Endometrial microvascular endothelial cells (primary cell): ENCODE results near the gene PAGR1. TPM values are rescaled to one million over a fixed set of nuclear protein-coding genes. Genes with fewer than 3 reads are reported as not detected.
"Not testable (repeated sequence)": the region's sequence is repeated elsewhere in the genome, so short reads cannot be mapped to it uniquely, and the experiment has no call there.

Source experiments
- in situ Hi-C: cut with HindIII; loops from 2 replicates; pipeline ENCODE4 v1.10.0; 2017; ENCODE audit warnings: low sequenced_read_pairs, low pct_unique_long_range_greater_than_20kb; ENCODE audit errors: inconsistent ontology term
- total RNA-seq: library from RNA; depleted of rRNA; stranded (reverse); fragments of >200 nt; gene quantifications from one replicate; pipeline ENCODE4 v1.2.3, GENCODE V29; 2015; ENCODE audit errors: inconsistent ontology term

Gene PAGR1
- total RNA-seq, 1 donor from 2014 or later, result 36.8 TPM

DNA sequence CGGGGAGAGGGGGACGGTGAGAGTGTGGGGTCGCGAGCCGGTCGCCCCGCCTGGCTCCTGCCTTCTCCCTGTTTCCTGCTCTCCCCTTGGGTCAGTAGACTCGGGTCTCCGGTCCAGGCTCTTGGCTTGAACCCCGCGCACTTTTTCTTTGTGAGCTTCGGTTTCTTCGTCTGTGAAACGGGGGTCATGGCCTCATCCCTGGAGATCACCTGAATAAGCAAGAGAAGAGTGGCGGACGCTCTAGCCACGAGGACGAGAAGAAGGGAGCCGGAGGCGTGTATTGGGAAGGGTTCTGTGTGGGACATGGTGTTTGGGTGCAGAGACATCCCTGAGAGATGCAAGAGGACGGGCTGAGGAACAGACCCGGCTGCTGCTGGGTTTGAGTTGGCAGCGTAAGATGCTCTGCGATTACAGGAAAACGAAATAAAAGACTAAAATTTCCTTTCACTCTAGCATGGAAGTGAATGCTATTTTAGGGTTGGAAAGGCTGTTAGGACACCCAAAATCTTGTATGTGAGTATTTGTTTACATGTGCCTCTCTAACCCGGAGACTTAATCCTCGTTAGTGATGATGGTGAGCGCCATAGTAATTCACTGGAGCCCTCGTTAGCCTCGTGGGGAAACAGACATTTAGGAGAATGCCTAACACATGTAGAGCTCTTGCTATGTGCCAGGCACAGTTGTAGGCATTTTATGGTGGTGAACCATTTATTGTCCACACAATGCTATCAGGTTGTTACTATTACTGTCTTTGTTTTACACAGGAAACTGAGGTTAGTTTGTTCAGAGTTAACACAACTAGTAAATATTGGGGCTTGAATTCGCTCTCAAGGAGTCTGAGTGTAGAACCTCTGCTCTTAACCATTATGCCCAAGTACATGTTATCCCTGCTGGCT lies 24.8 kb upstream of the PAGR1 start:
- in situ Hi-C loops, result no loop called here

DNA sequence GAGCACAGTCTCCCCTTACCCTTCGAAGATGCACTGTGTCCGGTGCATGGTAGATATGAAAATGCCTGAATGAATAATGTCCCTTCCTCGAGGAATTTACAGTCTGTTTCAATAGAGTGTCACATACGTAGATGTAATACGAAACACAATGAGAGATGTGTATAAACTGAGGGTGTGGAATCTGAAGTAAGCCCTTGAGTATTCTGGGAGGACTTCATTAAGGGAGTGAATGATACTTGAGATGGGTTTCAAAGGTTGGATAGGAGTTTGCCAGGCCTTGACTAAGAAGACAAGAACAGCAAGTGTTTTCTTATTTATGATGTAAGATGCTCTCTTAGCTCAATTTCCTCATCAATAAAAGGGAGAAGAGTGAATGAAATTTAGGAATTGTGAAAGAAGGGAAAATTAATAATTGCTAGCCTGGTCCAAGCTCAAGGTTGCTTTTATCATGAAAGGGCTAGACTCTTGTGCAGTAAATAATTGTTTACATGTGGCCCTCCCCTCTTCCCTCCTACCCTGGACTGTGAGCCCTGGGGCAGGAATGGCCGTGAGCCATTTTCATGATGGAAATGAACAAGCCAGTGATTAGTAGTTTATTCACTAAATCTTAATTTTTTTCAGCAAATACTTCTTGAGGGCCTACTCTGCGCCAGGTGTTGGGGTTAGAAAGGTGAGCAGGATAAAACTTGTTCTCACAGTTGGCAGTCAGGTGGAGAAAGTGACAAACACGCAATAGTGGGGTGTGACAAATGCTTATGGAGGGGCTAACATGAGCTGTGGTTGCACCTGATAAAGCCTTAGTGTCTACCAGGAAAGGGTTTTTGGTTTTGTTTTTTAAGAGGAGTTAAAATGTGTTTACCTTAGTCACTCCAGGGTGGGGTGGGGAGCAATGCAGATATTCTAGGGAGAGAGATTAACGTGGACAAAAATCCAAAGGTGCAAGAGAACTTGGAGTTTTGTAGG lies 23.8 kb upstream of the PAGR1 start:
- in situ Hi-C loops, result no loop called here

DNA sequence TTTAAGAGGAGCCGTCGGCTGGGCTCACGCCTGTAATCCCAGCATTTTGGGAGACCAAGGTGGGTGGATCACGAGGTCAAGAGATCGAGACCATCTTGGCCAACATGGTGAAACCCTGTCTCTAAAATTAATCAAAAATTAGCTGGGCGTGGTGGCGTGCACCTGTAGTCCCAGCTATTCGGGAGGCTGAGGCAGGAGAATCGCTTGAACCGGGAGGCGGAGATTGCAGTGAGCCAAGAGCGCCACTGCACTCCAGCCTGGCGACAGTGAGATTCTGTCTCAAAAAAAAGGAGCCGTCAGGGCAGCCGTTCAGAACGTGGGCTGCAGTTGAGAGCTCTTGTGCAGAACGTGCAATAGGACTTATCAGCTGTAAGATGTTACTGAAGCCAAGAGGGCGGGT lies 22.8 kb upstream of the PAGR1 start:
- in situ Hi-C loops, result not testable (repeated sequence)

DNA sequence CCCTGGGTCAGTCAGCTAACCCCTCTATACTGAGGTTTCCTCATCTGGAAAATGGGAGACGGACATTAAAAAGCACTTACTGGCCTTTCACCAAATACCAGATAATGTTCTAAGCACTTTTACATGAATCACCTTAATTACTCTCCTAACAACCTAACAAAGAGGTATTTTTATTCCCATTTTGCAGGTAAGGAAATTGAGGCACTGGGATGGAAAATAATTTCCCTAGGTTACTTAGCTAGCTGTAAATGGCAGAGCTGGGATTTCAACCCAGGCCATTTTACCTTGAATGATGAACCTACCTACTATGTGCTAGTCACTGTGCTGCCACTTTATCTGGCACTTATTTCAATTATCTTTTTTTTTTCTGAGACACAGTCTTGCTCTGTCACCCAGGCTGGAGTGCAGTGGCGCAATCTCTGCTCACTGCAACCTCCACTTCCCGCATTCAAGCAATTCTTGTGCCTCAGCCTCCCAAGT lies 21.7 kb upstream of the PAGR1 start:
- in situ Hi-C loops, result no loop called here

DNA sequence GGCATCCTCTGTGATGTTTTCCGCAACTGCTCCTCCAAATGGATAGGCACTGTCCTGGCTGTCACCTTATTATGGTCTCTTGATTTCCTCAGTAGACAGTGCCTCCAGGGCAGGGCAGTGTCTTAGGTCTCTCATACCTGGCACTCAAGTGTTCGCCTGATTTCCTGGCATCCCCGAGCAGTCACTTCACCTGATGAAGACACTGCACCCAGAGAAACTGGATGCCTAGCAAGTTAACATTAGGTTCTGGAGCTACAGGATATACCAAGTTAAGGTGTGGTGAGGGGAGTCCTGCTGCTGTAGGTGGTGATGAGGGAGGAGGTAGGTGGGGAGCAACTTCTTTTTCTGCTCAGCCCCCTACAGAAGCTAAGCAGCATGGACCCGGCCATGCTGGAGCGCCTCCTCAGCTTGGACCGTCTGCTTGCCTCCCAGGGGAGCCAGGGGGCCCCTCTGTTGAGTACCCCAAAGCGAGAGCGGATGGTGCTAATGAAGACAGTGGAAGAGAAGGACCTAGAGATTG lies 13.5 kb upstream of the PAGR1 start:
- in situ Hi-C loops, result loop anchor here (10.0 kb wide), 1 partner anchor 62 kb away; the partner anchor contains the start of gene CDIPT

DNA sequence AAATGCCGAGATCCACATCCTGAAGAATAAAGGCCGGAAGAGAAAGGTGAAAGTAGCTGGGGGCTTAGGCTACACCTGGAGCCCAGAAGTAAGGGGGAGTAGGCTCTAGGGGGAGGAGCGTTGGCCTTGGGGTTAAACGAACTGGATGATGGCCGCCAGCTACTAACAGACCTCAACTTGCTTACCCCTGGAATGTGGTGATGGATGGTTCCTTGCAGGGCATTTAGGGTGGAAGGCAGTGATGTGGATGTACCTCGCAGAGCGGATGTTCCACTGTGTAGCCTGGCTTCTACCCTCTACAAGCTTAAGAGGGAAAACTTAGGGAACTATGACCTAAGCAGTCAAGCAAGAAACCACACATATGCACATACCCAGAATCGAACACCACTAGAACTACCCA lies 11.9 kb upstream of the PAGR1 start:
- in situ Hi-C loops, result loop anchor here (10.0 kb wide), 1 partner anchor 61 kb away; the partner anchor contains the start of gene CDIPT

DNA sequence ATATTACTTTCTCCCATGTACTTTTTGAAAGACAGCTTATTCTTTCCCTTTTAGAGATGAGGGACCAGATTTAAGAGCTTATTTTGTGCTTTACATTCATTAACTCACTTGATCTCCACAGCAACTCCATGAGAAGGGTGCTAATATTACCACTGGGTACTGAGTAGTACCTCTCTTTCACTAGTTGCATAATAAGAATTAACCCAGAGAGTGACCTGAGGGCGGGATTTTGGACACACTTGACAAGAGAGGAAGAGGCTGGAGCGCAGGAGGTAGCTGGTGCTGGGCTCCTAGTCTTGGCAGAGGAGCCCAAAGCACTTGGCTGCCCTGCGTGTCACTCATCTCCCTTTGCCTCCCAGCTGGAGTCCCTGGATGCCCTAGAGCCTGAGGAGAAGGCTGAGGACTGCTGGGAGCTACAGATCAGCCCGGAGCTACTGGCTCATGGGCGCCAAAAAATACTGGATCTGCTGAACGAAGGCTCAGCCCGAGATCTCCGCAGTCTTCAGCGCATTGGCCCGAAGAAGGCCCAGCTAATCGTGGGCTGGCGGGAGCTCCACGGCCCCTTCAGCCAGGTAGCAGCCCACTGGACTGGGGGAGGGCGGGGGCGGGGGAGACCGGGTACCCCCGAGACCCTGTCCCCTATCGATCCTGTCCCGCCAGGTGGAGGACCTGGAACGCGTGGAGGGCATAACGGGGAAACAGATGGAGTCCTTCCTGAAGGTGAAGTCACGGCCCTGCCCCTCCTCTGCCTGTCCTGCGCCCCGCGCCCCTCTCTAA lies 11.3 kb upstream of the PAGR1 start:
- in situ Hi-C loops, result loop anchor here (10.0 kb wide), 1 partner anchor 60 kb away; the partner anchor contains the start of gene CDIPT

DNA sequence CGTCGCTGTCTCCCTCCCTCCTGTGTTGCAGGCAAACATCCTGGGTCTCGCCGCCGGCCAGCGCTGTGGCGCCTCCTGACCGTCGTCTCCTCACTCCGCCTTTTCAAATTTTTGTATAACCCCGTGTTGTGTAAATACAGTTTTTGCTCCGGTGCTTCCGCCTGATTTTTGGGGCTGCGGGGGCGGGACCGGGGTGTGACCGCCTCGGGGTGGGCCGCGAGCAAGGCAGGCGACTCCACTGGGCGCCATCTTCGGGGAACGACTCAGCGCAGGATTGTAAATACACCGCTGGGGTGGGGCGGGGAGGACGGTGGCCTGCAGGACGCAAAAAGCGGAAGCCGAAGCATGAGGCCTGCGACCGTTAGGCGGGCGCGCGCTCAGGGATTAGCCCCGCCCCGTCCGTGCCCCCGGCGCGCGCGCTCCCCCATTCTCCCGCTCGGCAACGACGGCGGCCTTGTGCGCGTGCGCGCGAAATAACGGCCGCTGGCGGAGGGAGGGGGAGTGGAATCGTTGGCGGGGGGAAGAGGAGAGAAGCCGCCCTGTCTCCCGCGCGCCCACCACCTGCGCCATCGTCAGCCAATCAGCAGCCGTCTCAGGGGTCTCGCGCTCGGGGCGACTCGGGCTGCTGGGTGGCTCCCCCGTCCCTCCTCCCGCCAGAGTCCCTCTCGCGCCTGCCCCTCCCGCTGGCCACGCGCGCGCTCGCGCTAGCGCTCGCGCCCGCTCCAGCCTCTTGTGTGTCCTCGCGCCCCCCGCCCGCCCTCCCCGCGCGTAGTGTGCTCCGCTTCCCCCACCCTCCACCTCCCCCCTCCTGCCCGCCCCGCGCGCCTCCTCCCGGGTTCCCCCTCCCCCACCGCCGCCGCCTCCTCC lies 10.5 kb upstream of the PAGR1 start:
- in situ Hi-C loops, result loop anchor here (10.0 kb wide), 1 partner anchor 59 kb away; the partner anchor contains the start of gene CDIPT

DNA sequence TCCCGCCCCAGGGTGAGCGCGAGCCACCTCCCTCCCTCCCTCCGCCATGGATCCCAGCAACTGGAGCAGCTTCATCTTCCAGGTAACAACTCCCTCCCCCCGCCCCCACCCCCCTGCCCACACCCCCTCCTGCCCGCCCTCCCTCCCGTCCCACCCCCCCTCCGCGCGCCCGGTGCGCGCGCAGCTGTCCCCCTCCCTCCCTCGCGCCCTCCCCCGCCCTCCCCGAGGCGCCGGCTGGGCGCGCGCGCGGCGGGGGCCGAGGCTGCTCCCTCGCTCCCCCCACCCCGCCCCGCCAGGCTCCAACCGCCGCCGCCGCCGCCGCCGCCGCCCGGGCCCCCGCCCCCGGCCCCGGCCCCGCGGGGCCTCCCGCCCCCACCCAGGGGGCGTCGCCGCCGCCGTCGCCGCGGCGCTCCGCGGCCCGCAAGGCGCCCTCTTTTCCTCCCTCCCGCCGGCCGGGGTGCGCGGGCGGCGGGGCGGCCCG lies 9.8 kb upstream of the PAGR1 start, which contains the start of gene MAZ:
Gene MAZ, plus strand, starts transcription at position 431 of the 481 bp plus-strand sequence. CDS start 173 bp downstream, outside the sequence.
- in situ Hi-C loops, result loop anchor here (10.0 kb wide), 1 partner anchor 59 kb away; the partner anchor contains the start of gene CDIPT

DNA sequence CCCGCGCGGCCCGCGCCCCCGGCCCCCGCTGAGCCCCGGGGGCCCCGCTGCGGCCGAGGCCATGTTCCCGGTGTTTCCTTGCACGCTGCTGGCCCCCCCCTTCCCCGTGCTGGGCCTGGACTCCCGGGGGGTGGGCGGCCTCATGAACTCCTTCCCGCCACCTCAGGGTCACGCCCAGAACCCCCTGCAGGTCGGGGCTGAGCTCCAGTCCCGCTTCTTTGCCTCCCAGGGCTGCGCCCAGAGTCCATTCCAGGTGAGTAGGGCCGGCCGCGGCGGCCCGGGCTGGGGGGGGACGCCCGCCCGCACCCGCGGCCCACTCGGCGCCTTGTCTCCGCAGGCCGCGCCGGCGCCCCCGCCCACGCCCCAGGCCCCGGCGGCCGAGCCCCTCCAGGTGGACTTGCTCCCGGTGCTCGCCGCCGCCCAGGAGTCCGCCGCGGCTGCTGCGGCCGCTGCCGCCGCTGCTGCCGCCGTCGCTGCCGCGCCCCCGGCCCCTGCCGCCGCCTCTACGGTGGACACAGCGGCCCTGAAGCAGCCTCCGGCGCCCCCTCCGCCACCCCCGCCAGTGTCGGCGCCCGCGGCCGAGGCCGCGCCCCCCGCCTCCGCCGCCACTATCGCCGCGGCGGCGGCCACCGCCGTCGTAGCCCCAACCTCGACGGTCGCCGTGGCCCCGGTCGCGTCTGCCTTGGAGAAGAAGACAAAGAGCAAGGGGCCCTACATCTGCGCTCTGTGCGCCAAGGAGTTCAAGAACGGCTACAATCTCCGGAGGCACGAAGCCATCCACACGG lies 9.1 kb upstream of the PAGR1 start:
- in situ Hi-C loops, result loop anchor here (10.0 kb wide), 1 partner anchor 58 kb away; the partner anchor contains the start of gene CDIPT

DNA sequence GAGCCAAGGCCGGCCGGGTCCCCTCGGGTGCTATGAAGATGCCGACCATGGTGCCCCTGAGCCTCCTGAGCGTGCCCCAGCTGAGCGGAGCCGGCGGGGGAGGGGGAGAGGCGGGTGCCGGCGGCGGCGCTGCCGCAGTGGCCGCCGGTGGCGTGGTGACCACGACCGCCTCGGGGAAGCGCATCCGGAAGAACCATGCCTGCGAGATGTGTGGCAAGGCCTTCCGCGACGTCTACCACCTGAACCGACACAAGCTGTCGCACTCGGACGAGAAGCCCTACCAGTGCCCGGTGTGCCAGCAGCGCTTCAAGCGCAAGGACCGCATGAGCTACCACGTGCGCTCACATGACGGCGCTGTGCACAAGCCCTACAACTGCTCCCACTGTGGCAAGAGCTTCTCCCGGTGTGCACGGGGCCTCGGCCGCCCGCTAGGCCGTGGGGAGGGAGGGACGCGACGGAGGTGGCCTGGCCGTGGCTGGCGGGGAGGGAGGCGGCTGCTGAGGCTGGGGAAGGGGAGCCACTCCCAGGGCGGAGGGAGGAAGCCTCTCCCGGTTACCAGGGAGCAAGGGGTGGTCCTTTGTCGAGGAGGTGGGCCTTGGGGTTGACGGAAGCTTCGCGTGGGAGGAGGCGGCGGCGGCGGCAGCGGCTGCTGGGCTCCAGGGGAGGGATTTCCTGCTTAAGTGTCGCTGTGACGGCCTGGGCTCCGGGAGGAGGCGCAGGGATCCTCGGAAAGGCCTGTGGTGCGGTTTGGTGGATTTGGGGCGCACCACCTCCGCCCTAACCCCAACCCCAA lies 8.3 kb upstream of the PAGR1 start:
- in situ Hi-C loops, result loop anchor here (10.0 kb wide), 1 partner anchor 57 kb away; the partner anchor contains the start of gene CDIPT

DNA sequence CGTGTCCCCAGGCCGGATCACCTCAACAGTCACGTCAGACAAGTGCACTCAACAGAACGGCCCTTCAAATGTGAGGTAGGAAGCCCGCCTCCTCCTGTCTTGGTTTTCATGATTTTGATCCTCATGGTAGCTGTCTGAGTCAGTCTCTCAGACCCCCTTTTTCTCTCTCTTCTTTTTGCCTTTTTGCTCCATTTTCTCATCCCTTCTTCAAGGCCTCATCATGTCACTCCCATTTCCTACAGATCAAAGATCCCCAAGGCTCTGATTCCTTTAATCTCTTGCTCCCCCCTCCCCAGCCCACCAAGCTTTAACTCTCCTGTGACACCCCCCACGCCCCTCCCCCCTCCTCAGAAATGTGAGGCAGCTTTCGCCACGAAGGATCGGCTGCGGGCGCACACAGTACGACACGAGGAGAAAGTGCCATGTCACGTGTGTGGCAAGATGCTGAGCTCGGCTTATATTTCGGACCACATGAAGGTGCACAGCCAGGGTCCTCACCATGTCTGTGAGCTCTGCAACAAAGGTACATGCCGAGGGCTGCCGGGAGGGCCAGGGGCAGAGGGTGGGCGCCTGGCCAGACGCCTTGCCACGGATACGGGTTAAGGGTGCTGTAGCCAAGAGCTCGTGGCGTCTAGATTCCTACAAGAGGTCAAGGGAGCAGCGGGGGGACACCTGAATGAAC lies 7.6 kb upstream of the PAGR1 start:
- in situ Hi-C loops, result loop anchor here (10.0 kb wide), 1 partner anchor 56 kb away; the partner anchor contains the start of gene CDIPT

DNA sequence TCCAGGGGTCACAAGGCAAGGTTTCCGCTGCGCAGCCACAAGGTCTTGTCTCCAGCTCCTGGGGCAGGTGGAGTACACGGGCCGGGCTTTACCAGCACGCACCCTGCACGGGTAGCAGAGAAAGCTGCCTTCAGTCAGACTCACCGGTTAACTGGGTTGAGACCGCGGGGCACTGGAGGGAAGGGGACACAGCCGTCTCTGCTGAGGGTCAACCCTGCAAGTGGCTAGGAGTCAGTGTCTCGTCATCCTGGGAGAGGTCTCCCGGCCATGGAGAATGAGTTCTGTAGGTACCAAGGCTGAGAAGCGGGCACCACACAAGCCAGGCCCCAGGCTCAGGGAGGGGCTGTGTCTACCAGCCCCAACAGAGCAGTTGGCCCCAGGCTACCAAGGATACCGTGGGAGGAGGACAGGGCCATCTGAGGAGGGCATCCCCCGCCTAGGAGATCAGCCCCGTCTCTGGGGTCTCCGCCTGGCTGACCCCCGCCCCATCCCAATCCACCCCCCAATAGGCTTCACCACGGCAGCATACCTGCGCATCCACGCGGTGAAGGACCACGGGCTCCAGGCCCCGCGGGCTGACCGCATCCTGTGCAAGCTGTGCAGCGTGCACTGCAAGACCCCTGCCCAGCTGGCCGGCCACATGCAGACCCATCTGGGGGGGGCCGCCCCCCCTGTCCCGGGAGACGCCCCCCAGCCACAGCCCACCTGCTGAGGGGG lies 6.8 kb upstream of the PAGR1 start:
- in situ Hi-C loops, result loop anchor here (10.0 kb wide), 1 partner anchor 56 kb away; the partner anchor contains the start of gene CDIPT
